ENCODE data around the gene WRAP73.

WRAP73 gene

GRCh38 chr1:3608154-3608553, 41.7 kb downstream of the WRAP73 start:
- no peak for TF ChIP-seq CTCF (conservative IDR thresholded peaks at IDR 0.05; ENCODE audit: low read length)
- DNase-seq (ENCODE audit: low read depth) = no peak
- H3K4me3 ChIP-seq (ENCODE audit: low read length) = no peak overlapping the region

GRCh38 chr1:3607703-3608065, 42.2 kb downstream of the WRAP73 start:
- no peak for TF ChIP-seq CTCF (conservative IDR thresholded peaks at IDR 0.05; ENCODE audit: low read length)
- DNase-seq (ENCODE audit: low read depth) = no peak
- H3K4me3 ChIP-seq (ENCODE audit: low read length) = no peak overlapping the region

- no peak for TF ChIP-seq CTCF (conservative IDR thresholded peaks at IDR 0.05; ENCODE audit: low read length)
- no peak overlapping the region for H3K4me3 ChIP-seq (ENCODE audit: low read length)
- DNase-seq (ENCODE audit: low read depth) = no peak
These were observed 42.9 kb downstream of the WRAP73 start for GRCh38 chr1:3606779-3607702.

GRCh38 chr1:3604997-3605823, 44.7 kb downstream of the WRAP73 start:
- no peak for DNase-seq (ENCODE audit: low read depth)
- no peak overlapping the region for H3K4me3 ChIP-seq (ENCODE audit: low read length)
- TF ChIP-seq CTCF (conservative IDR thresholded peaks at IDR 0.05; ENCODE audit: low read length) = no peak

- no peak for TF ChIP-seq CTCF (conservative IDR thresholded peaks at IDR 0.05; ENCODE audit: low read length)
- H3K4me3 ChIP-seq (ENCODE audit: low read length) = no peak overlapping the region
- DNase-seq (ENCODE audit: low read depth) = no peak
These were observed 45.4 kb downstream of the WRAP73 start for GRCh38 chr1:3604468-3604974.

GRCh38 chr1:3603571-3604467, 46.1 kb downstream of the WRAP73 start:
- DNase-seq (ENCODE audit: low read depth) = no peak
- no peak for TF ChIP-seq CTCF (conservative IDR thresholded peaks at IDR 0.05; ENCODE audit: low read length)
- H3K4me3 ChIP-seq (ENCODE audit: low read length) = no peak overlapping the region
